Nephron progenitor cell (in vitro differentiated cells): ENCODE data around the gene CARS1.
A peak's percentile ranks its signal among the peaks of the same experiment; 100 is the strongest.

Experiments
- DNase-seq: peaks from one replicate; pipeline ENCODE4 v3.0.0; 2021
- H3K27ac Mint-ChIP-seq: 2 replicates; pipeline ENCODE4 v1.8.0; 2021; ENCODE audit warnings: mild to moderate bottlenecking, moderate library complexity, mixed read lengths
- H3K27me3 Mint-ChIP-seq: 2 replicates; pipeline ENCODE4 v1.8.0; 2021; ENCODE audit warnings: mild to moderate bottlenecking, low read depth, mixed read lengths; ENCODE audit not compliant: poor library complexity
- H3K36me3 Mint-ChIP-seq: 2 replicates; pipeline ENCODE4 v1.8.0; 2021; ENCODE audit warnings: low read depth, mixed read lengths
- H3K4me1 Mint-ChIP-seq: 2 replicates; pipeline ENCODE4 v1.8.0; 2021; ENCODE audit warnings: mixed read lengths
- H3K4me3 Mint-ChIP-seq: 2 replicates; pipeline ENCODE4 v1.8.0; 2021; ENCODE audit warnings: mild to moderate bottlenecking, moderate library complexity, mixed read lengths
- H3K9me3 Mint-ChIP-seq: 2 replicates; pipeline ENCODE4 v1.8.0; 2021; ENCODE audit warnings: mild to moderate bottlenecking, moderate library complexity, mixed read lengths
- CTCF ChIP-seq: fragments of 200-600 bp; sonication (generic); IDR thresholded peaks from 2 replicates; pipeline ENCODE4 v1.5.0; 2021; ENCODE audit warnings: antibody characterized with exemption

The CARS1 gene

DNA sequence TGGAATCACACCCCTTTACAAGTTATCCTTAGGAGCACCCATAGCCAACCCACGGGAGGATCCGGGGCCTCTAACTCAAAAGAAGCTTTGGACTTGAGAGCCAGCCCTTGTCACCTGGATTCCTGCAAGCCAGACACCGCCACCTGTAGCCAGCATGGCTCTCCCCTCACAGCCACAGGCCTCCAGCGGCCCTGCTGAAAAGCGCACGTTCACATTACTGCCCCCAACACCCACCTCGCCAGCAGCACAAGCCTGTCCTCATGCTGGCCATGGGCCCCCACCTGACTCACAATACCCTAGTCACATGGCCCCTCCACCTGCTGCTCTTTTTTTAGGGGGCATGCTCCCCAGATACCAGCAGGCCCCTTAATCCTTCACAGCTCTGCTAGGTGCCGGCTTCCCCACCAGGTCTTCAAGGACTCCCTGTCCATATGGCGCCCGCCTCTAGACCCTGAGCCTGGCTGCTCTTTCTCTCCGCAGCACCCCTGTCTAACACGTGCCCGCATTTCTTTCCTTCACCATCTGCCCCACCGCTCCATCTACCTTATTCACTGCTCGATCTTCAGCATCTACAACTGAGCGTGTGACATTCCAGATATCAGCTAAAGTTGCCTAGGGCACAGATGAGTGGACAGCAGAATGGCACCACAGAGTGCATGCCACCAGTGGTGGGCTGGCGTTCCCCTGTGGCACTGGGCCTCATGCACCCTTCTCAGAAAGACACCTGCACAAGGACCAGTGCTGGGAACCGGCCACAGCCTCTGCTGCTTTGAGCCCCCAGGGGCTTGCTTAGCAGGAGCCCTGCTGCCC is 6.6 kb downstream of the CARS1 start:
- H3K4me1 Mint-ChIP-seq: peaks cover 42% of the 10 kb centered on the region
- H3K9me3 Mint-ChIP-seq: no peaks in the 10 kb centered on the region
- H3K36me3 Mint-ChIP-seq: peaks cover 7% of the 10 kb centered on the region
- H3K4me3 Mint-ChIP-seq: no peak overlapping the region
- no peak for DNase-seq
- no peak overlapping the region for H3K27ac Mint-ChIP-seq
- peaks cover 2% of the 10 kb centered on the region for H3K27me3 Mint-ChIP-seq
- TF ChIP-seq CTCF: no peak

- H3K9me3 Mint-ChIP-seq: no peaks in the 10 kb centered on the region
- no peak overlapping the region for H3K4me3 Mint-ChIP-seq
- peaks cover 32% of the 10 kb centered on the region for H3K4me1 Mint-ChIP-seq
- H3K27ac Mint-ChIP-seq: no peak overlapping the region
- DNase-seq: no peak
- H3K36me3 Mint-ChIP-seq: peaks cover 9% of the 10 kb centered on the region
- TF ChIP-seq CTCF: no peak
- H3K27me3 Mint-ChIP-seq: peaks cover 2% of the 10 kb centered on the region
Measured at GRCh38 chr11:3049430-3050243, 7.6 kb downstream of the CARS1 start.

GRCh38 chr11:3047637-3048036 is 9.6 kb downstream of the CARS1 start:
- H3K9me3 Mint-ChIP-seq: no peaks in the 10 kb centered on the region

DNA sequence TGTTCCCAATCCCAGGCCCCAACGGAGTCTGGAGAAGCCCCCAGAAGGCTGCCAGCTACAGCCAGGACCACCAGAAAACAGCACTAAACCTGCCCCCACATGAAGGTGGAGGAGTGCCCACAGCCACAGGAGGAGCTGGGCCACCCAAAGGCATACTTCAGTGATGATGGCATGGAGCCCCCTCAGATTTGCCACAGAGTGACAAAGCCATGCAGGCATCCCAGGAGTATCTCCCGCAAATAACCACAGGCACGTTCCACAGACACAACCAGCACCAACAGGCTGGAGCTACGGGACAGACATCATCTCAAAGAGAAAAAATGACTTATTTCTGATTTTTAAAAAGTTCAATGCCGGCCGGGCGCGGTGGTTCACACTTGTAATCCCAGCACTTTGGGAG is 10.6 kb downstream of the CARS1 start:
- DNase-seq: no peak
- no peak for TF ChIP-seq CTCF
- Mint-ChIP-seq H3K9me3 (no peaks in the 10 kb centered on the region), H3K36me3 (peaks cover 7% of the 10 kb centered on the region), H3K4me1 (peaks cover 36% of the 10 kb centered on the region), H3K4me3 (no peak overlapping the region), H3K27ac (no peak overlapping the region), H3K27me3 (no peaks in the 10 kb centered on the region)

More at GRCh38 chr11:3047637-3048036, 9.6 kb downstream of the CARS1 start:
- Mint-ChIP-seq H3K36me3 (peaks cover 5% of the 10 kb centered on the region), H3K27ac (no peak overlapping the region), H3K27me3 (no peaks in the 10 kb centered on the region), H3K4me3 (no peak overlapping the region), H3K4me1 (peaks cover 35% of the 10 kb centered on the region)
- no peak for TF ChIP-seq CTCF
- no peak for DNase-seq

- DNase-seq: peak; percentile 23
- no peak for TF ChIP-seq CTCF
- Mint-ChIP-seq H3K36me3 (peaks cover 9% of the 10 kb centered on the region), H3K4me1 (peaks cover 32% of the 10 kb centered on the region), H3K9me3 (no peaks in the 10 kb centered on the region), H3K27ac (no peak overlapping the region), H3K4me3 (no peak overlapping the region), H3K27me3 (no peaks in the 10 kb centered on the region)
Measured at GRCh38 chr11:3046190-3046589, 11.0 kb downstream of the CARS1 start.
